HG02759 (cell line): ENCODE results near the gene FAM76A.

ENCODE experiments used
- ATAC-seq: cut with Tn5 transposase; IDR thresholded peaks from one replicate; pipeline ENCODE4 v1.9.1; 2021; ENCODE audit warnings: mild to moderate bottlenecking, moderate library complexity; ENCODE audit not compliant: unreplicated experiment

The FAM76A gene

DNA sequence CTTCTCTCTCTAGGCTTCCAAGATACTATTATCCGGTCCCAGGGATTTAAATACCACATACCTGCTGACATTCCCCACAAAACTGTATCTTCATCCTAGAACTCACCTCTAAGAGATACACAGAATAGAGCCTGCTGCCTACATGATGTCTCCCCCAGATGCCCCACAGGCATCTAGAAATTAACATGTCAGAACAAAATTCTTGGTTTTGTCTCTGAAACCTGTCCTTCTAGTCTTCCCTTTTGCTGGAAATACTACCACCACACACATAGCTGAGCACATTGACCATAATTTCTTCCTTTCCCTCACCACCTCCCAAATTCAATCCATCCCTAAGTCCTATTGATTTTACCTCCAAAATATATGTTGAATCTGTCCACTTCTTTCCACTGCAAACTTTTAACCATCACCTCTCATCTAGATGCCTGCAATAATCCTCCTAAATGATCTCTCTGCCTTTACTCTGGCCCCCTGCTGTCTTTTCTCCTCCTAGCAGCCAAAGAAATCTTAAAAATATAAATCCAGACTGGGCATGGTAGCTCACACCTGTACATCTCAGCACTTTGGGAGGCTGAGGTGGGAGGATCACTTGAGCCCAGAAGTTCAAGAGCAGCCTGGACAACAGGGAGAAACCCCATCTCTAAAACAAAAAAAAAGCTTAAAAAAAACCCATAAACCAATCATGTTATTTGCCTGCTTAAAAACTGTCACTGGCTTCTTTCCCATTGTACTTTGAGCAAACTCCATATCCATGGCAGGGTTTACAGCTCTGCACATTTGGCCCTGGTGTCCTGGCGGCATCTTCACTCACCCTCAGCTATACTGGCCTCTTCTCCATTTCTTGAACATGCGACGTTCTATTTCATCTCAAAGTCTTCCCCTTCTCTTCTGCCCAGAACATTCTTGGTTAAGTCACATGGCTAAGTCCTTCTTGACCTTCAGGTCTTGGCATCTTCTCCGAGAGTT is 6.2 kb upstream of the FAM76A start:
- ATAC-seq, result no peak

DNA sequence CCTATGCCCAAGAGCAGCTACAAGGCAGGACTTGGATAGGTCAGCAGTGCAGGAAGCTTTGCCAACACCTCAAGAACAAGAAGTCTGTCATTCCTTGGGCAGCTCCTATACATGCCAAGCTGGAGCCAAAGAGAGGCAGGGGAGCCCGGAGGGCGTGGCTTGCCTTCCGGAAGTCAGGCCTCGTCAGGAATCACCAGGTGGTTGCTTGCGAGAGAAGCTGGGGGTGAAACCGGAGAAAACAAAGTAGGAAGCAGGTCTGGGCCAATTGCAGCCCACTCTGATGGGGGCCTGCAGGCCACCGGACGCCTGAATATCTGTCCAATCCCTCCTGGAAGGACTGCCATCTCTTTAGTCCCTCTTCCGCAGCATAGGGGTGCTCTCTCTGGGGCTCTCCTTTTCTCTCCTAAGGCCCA is 794 bp upstream of the FAM76A start:
- ATAC-seq, result no peak

DNA sequence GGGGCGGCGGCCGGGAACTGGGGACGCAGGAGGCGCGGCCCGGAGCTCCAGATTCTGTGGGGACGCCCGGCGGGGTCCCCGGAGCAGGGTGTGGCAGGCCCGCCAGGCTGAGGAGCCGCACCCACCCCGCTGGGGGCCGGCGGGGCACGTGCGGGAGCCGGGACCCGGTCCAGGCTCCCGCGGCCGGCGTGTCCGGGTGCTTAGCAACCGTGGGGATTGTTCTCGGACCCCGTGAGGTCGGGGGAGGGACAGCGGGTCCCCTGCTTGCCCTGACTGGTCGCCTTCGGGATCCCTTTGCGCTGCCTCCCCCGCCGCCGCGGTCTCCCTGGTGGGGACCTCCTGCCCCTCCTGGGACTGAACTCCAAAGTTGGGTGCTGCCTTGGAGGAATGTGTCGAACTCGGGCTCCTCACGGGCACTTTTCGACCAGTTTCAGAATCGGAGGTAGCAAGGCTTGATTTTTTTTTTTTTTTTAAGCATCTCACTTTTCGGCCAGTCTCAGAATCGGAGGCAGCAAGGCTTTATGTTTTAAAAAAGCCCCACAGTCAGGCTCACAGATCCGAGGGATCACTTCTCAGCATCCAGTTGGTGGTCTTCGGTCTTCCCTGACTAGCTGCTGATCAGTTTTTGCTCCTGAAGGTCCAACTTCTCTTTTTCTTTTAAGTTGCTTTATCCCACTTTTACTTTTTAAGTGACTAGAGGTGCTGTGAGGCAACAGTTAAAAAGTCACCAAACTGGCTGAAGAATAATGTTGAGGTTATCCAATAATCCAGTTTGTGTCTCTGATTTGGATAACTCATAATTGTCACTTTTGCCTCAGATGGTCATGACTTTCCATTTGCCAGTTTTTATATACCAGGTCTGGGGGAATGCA is 648 bp downstream of the FAM76A start:
- ATAC-seq, result peak; percentile 37

GRCh38 chr1:27727126-27727525 is 1.4 kb downstream of the FAM76A start:
- ATAC-seq, result no peak

DNA sequence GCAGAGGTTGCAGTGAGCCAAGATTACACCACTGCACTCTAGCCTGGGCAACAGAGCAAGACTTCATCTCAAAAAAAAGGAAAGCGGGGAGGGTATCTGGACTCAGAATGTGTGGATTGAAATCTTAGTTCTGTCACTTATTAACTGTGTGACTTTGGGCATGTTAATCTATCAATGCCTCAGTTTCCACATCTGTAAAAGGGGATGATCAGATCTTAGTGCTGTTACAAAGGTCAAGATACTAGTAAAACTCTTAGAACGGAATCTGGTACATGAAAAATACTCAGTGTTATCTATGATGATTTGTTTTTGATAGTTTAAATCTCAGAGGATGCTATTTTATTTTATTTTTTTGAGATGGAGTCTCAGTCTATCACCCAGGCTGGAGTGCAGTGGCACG is 10.5 kb downstream of the FAM76A start:
- ATAC-seq, result no peak

- ATAC-seq, result no peak
Measured at GRCh38 chr1:27741121-27741520, 15.4 kb downstream of the FAM76A start.

GRCh38 chr1:27744556-27744955 is 18.8 kb downstream of the FAM76A start:
- no peak for ATAC-seq

- no peak for ATAC-seq
Measured at GRCh38 chr1:27745466-27745865, 19.7 kb downstream of the FAM76A start.

GRCh38 chr1:27752360-27752759 is 26.6 kb downstream of the FAM76A start:
- ATAC-seq, result no peak

GRCh38 chr1:27755286-27755685 is 29.5 kb downstream of the FAM76A start:
- ATAC-seq, result no peak

GRCh38 chr1:27755865-27756264 is 30.1 kb downstream of the FAM76A start:
- ATAC-seq, result no peak

DNA sequence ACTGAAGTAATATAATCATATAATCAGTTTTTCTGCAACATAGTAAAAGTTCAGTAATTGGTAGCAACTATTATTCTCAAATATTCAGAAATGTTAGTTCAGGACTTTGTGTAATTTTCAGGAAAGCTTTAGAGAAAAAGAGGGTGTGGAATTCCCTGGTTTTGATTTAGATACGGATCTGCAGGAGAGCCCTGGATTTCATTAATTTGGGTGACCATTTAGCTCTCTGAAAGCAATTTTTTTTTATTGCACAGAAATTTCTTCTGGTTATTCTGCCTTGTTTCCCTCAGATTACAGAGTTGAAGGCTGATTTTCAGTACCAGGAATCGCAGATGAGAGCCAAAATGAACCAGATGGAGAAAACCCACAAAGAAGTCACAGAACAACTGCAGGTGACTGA is 33.5 kb downstream of the FAM76A start:
- no peak for ATAC-seq

DNA sequence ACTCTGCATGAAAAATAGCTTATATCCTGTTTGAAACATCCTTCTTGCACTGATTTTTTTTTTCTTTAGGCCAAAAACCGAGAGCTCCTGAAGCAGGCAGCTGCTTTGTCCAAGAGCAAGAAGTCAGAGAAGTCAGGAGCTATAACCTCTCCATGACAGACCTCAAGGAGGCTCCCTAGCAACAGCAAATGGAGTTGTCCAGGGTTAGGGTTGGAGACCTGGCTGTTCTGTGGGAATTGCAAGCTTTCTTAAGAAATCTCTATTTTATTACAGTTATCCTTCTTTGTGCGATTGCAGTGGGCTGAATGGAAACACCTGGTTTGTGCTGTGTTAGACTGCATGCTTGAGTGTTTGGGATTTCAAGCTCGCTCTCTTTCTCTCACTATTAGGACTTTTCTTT is 34.7 kb downstream of the FAM76A start:
- no peak for ATAC-seq

- ATAC-seq, result no peak
Measured at GRCh38 chr1:27762033-27762432, 36.3 kb downstream of the FAM76A start.

GRCh38 chr1:27763358-27763757 is 37.6 kb downstream of the FAM76A start:
- ATAC-seq, result no peak

DNA sequence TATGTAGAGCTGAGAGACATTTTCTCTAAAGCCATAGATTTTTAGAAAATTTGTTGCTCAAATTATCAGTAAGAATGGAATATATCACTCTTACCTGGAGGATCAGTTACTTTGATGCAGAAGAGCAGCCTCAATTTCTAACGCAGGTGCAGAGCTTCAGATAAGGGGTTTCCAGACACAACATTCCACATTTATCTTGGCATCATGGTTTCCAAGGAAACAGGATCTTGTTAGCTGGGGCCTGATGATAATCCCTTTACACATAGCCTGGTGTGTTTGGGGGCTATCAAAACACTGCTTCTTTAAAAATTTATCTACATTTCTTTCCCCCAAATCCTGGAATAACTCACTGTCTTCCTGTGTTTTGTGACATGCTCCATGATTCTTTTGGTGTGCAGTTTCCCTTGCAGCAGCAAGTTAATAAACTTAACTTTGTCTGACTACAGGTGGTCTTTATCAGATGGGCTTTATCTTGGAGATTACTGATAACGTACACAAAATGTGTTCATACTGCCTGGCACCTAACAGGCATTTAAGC is 44.6 kb downstream of the FAM76A start:
- ATAC-seq, result no peak

DNA sequence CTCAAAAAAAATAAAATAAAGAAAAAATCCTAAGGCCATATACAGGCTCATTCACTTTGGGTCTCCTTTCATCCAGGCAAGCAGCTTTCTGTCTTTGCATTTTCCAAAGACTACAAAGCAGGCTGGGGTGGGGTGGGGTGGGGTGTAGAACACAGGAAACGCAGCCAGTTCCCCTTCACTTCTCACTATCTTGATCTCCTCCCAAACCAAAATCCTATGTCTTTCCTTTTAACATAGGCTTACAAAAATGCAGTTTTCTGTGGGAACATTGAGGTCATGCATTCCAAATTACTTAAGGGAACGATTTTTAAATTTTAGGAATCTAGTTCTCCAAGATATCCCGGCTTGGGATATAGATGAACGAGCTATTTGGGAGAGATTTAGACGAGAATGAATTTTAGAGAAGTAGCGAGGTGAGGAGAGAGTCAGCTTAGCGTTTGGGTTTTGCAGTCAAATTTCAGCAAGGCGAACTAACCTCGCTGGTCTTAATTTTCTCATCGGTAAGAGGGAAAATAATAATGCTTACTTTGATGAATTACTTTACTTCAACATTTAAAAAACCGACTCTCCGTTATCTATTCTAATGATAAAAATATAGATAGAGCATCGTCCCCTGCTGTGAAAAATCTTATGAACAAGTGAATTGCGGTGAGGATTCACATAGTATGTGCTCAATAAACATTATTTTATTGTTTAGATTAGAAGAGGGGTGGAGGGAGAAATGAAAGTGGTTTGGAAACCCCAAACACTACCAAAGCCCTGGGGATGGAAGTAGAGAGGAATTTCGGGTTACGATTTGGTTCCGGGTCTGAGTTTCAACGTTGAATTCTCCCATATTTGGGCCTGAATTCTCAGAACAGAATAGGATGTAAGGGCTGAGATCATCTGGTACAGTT is 46.5 kb downstream of the FAM76A start:
- no peak for ATAC-seq

- ATAC-seq, result peak; percentile 92
Measured at GRCh38 chr1:27772932-27773825, 47.4 kb downstream of the FAM76A start, which contains the start of gene STX12. Gene STX12, plus strand, starts transcription at chr1:27773219. Its CDS starts 89 bp downstream, at chr1:27773308.

DNA sequence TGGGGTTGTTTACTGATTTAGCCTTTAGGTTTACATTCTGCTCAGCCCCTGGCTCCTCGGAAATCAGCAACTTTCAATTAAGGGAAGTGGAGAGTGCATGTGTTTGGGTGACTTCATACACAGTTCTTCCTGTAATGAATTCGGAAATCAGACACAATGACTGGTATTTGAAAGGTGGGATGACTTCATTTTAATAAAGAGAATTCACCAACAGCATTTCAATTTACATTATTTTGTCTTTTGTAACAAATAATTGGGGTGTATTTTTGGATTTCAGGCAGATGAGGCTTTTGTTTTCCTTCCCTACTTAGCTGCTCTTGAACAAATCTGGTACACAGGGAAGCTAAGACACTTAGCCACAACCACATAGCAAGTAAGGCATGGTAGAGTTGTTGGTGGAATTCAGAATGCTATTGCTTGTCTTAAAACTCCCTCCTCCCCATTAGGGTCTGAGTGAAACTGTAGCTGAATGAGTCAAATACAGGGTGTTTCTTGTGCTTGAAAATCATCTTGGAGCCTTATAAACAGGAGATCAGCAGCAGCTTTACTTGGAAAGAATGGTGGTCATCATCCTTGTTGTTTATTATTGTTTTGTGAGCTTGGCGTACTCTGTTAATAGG is 48.2 kb downstream of the FAM76A start:
- ATAC-seq, result no peak
